Neuronal stem cell (in vitro differentiated cells): ENCODE data around the gene RHOT1.
A peak's percentile ranks its signal among the peaks of the same experiment; 100 is the strongest.

Source experiments
- DNase-seq: peaks from one replicate; pipeline ENCODE4 v3.0.0-alpha.2; 2013; ENCODE audit warnings: low spot score
- H2AFZ ChIP-seq: one replicate; pipeline ENCODE4 v1.6.1; 2013; ENCODE audit warnings: mild to moderate bottlenecking, low read length, inconsistent platforms
- H2AK5ac ChIP-seq: 2 replicates; pipeline ENCODE4 v1.6.1; 2013; ENCODE audit warnings: low read depth, mild to moderate bottlenecking, inconsistent platforms, low read length, moderate library complexity, mixed read lengths
- H2BK120ac ChIP-seq: 2 replicates; pipeline ENCODE4 v1.6.1; 2013; ENCODE audit warnings: low read depth, mild to moderate bottlenecking, inconsistent platforms, low read length, moderate library complexity, mixed read lengths
- H2BK12ac ChIP-seq: one replicate; pipeline ENCODE4 v1.6.1; 2013; ENCODE audit warnings: low read length, inconsistent platforms
- H2BK15ac ChIP-seq: 2 replicates; pipeline ENCODE4 v1.6.1; 2013; ENCODE audit warnings: mild to moderate bottlenecking, low read length, inconsistent platforms, mixed read lengths
- H2BK5ac ChIP-seq: one replicate; pipeline ENCODE4 v1.6.1; 2013; ENCODE audit warnings: inconsistent platforms, mild to moderate bottlenecking, low read length, moderate library complexity
- H3K14ac ChIP-seq: one replicate; pipeline ENCODE4 v1.6.1; 2013; ENCODE audit warnings: low read length, inconsistent platforms
- H3K18ac ChIP-seq: 2 replicates; pipeline ENCODE4 v1.6.1; 2013; ENCODE audit warnings: low read length, inconsistent platforms
- H3K23ac ChIP-seq: 2 replicates; pipeline ENCODE4 v1.6.1; 2013; ENCODE audit warnings: low read depth, mild to moderate bottlenecking, mixed read lengths, low read length, inconsistent platforms; ENCODE audit not compliant: poor library complexity
- H3K27ac ChIP-seq: replicated peaks from 3 replicates; pipeline ENCODE4 v1.5.1; 2013; ENCODE audit warnings: low read length, inconsistent platforms
- H3K27me3 ChIP-seq, 3 experiments: 2 replicates each; pipeline ENCODE4 v1.6.1; 2013; ENCODE audit warnings: low read length in 3 of 3, mild to moderate bottlenecking in 2 of 3, inconsistent platforms in 1 of 3, low read depth in 1 of 3, mixed read lengths in 1 of 3, moderate library complexity in 1 of 3; ENCODE audit not compliant: control insufficient read depth in 3 of 3, insufficient read depth in 3 of 3
- H3K36me3 ChIP-seq, 2 donors: replicated peaks in 1 of 2; 2 replicates each; pipeline ENCODE4 v1.6.1; 2013; ENCODE audit warnings: low read length in 2 of 2; ENCODE audit not compliant: control insufficient read depth in 2 of 2, insufficient read depth in 2 of 2
- H3K4ac ChIP-seq: 2 replicates; pipeline ENCODE4 v1.6.1; 2013; ENCODE audit warnings: inconsistent platforms, mild to moderate bottlenecking, low read length, moderate library complexity
- H3K4me1 ChIP-seq, 2 donors: 1 replicate in 1 of 2; 2 replicates in 1 of 2; pipeline ENCODE4 v1.6.1; 2013; ENCODE audit warnings: low read length in 2 of 2, low read depth in 1 of 2; ENCODE audit not compliant: control insufficient read depth in 2 of 2, insufficient read depth in 1 of 2
- H3K4me2 ChIP-seq: one replicate; pipeline ENCODE4 v1.6.1; 2013; ENCODE audit warnings: mild to moderate bottlenecking, low read length, inconsistent platforms; ENCODE audit not compliant: insufficient read depth, poor library complexity, severe bottlenecking
- H3K4me3 ChIP-seq, 2 donors: 2 replicates each; pipeline ENCODE4 v1.5.1; 2013; ENCODE audit warnings: low read length in 2 of 2, mild to moderate bottlenecking in 2 of 2, inconsistent platforms in 1 of 2, moderate library complexity in 1 of 2
- H3K79me1 ChIP-seq: one replicate; pipeline ENCODE4 v1.6.1; 2013; ENCODE audit warnings: low read depth, mild to moderate bottlenecking, inconsistent platforms, low read length, moderate library complexity
- H3K9ac ChIP-seq: one replicate; pipeline ENCODE4 v1.6.1; 2013; ENCODE audit warnings: mild to moderate bottlenecking, low read depth, low read length, inconsistent platforms; ENCODE audit not compliant: poor library complexity
- H3K9me3 ChIP-seq, 2 donors: replicated peaks in 1 of 2; 2 replicates each; pipeline versions ENCODE3 to v1.6.1; 2013; ENCODE audit warnings: low read length in 2 of 2, mild to moderate bottlenecking in 2 of 2, inconsistent platforms in 1 of 2, low read depth in 1 of 2, mixed read lengths in 1 of 2, moderate library complexity in 1 of 2; ENCODE audit not compliant: control insufficient read depth in 2 of 2, insufficient read depth in 1 of 2
- H4K8ac ChIP-seq: one replicate; pipeline ENCODE4 v1.6.1; 2013; ENCODE audit warnings: low read depth, mild to moderate bottlenecking, inconsistent platforms, low read length, moderate library complexity
- H4K91ac ChIP-seq: one replicate; pipeline ENCODE4 v1.6.1; 2013; ENCODE audit warnings: low read length, low read depth, mild to moderate bottlenecking, inconsistent platforms; ENCODE audit not compliant: poor library complexity
- WGBS, 2 donors: extraction: QIAGEN DNeasy Blood & Tissue Kit; methylation state at CpG; one replicate each; pipeline ENCODE4 v1.1.7; 2013; ENCODE audit warnings: missing lambda C conversion rate in 2 of 2, mixed read lengths in 1 of 2; ENCODE audit not compliant: insufficient read length in 2 of 2, insufficient replicate concordance in 1 of 2; ENCODE audit errors: extremely low coverage in 2 of 2; 5-methylcytosine and 5-hydroxymethylcytosine counted together

RHOT1 gene

GRCh38 chr17:32239456-32239855, 97.2 kb downstream of the RHOT1 start:
- no peak overlapping the region for H4K8ac ChIP-seq
- H2AK5ac ChIP-seq: no peak overlapping the region
- no peaks in the 10 kb centered on the region for H3K9me3 ChIP-seq
- H3K27me3 ChIP-seq: no peaks in the 10 kb centered on the region
- H2AFZ ChIP-seq: no peak overlapping the region
- no peak overlapping the region for H2BK15ac ChIP-seq
- no peak overlapping the region for H3K18ac ChIP-seq
- H3K36me3 ChIP-seq: no peaks in the 10 kb centered on the region
- no peaks in the 10 kb centered on the region for H3K79me1 ChIP-seq
- H4K91ac ChIP-seq: no peak overlapping the region
- no peak for DNase-seq
- no peak overlapping the region for H2BK5ac ChIP-seq
- no peak overlapping the region for H3K14ac ChIP-seq
- no peak overlapping the region for H3K4me2 ChIP-seq
- no peak overlapping the region for H2BK120ac ChIP-seq
- H3K23ac ChIP-seq: no peak overlapping the region
- no peak overlapping the region for H2BK12ac ChIP-seq
- H3K4ac ChIP-seq: no peak overlapping the region
- H3K4me1 ChIP-seq: peaks cover 0 to 11% of the 10 kb centered on the region in 2 donors
- no peak overlapping the region for H3K4me3 ChIP-seq
- H3K9ac ChIP-seq: no peak overlapping the region
- no CpG with 5 or more reads among the region's 2 CpGs for WGBS, 2 donors
- H3K27ac ChIP-seq: no peak overlapping the region

GRCh38 chr17:32240750-32241149, 98.4 kb downstream of the RHOT1 start:
- Histone ChIP-seq H3K9ac (no peak overlapping the region), H3K4ac (no peak overlapping the region), H2AFZ (no peak overlapping the region), H3K9me3 (no peaks in the 10 kb centered on the region), H3K4me2 (no peak overlapping the region), H3K27me3 (no peaks in the 10 kb centered on the region), H2BK5ac (no peak overlapping the region), H2BK120ac (no peak overlapping the region), H2BK15ac (no peak overlapping the region), H3K4me1 (peaks cover 0 to 11% of the 10 kb centered on the region in 2 donors), H2BK12ac (no peak overlapping the region), H3K79me1 (no peaks in the 10 kb centered on the region), H3K4me3 (no peak overlapping the region), H3K27ac (no peak overlapping the region), H4K91ac (no peak overlapping the region), H3K14ac (no peak overlapping the region), H4K8ac (no peak overlapping the region), H2AK5ac (no peak overlapping the region), H3K36me3 (no peaks in the 10 kb centered on the region), H3K23ac (no peak overlapping the region), H3K18ac (no peak overlapping the region)
- WGBS, 2 donors: no CpG with 5 or more reads among the region's 8 CpGs
- DNase-seq: no peak

GRCh38 chr17:32241640-32242039, 99.3 kb downstream of the RHOT1 start:
- Histone ChIP-seq H2BK12ac (no peak overlapping the region), H3K27me3 (no peaks in the 10 kb centered on the region), H3K9ac (no peak overlapping the region), H4K91ac (no peak overlapping the region), H3K18ac (no peak overlapping the region), H3K27ac (no peak overlapping the region), H2BK5ac (no peak overlapping the region), H3K4me2 (no peak overlapping the region), H3K4me1 (peaks cover 0 to 11% of the 10 kb centered on the region in 2 donors), H2BK120ac (no peak overlapping the region), H3K14ac (no peak overlapping the region), H3K4me3 (no peak overlapping the region), H3K9me3 (no peaks in the 10 kb centered on the region), H3K36me3 (no peaks in the 10 kb centered on the region), H2BK15ac (no peak overlapping the region), H3K23ac (no peak overlapping the region), H3K4ac (no peak overlapping the region), H3K79me1 (no peaks in the 10 kb centered on the region), H2AFZ (peak overlapping the region; percentile 25), H4K8ac (no peak overlapping the region), H2AK5ac (no peak overlapping the region)
- no CpG with 5 or more reads among the region's 1 CpG for WGBS, 2 donors
- no peak for DNase-seq

GRCh38 chr17:32249475-32249874, 107.2 kb downstream of the RHOT1 start:
- Histone ChIP-seq H3K9ac (no peak overlapping the region), H2BK5ac (no peak overlapping the region), H4K8ac (no peak overlapping the region), H3K18ac (no peak overlapping the region), H3K9me3 (no peaks in the 10 kb centered on the region), H3K4ac (no peak overlapping the region), H3K23ac (no peak overlapping the region), H3K4me3 (no peak overlapping the region), H2BK15ac (no peak overlapping the region), H4K91ac (no peak overlapping the region), H2BK120ac (no peak overlapping the region), H3K27ac (no peak overlapping the region), H3K4me2 (no peak overlapping the region), H3K79me1 (no peaks in the 10 kb centered on the region), H3K36me3 (no peaks in the 10 kb centered on the region), H3K4me1 (no peaks in the 10 kb centered on the region), H3K14ac (no peak overlapping the region), H3K27me3 (no peaks in the 10 kb centered on the region), H2AK5ac (no peak overlapping the region), H2AFZ (no peak overlapping the region), H2BK12ac (no peak overlapping the region)
- WGBS, 2 donors: no CpG with 5 or more reads among the region's 3 CpGs
- DNase-seq: no peak
